Thyroid gland (tissue), 4 donors: Measurements from ENCODE around the gene NPFFR1. TPM values are rescaled to one million over a fixed set of nuclear protein-coding genes. Genes with fewer than 3 reads are reported as not detected.

ENCODE experiments used
- DNase-seq, 2 donors: peaks; one replicate each; pipeline ENCODE4 v3.0.0-alpha.2; 2019
- H3K27ac ChIP-seq, 3 donors: fragments of 200-600 bp; sonication (generic); 1 replicate in 2 of 3; 2 replicates in 1 of 3; pipeline ENCODE4 v1.5.1; 2016 to 2019; ENCODE audit warnings: mild to moderate bottlenecking in 1 of 3, moderate library complexity in 1 of 3
- H3K27me3 ChIP-seq: fragments of 200-600 bp; sonication (generic); one replicate; pipeline ENCODE4 v1.5.1; 2019
- H3K36me3 ChIP-seq, 2 donors: fragments of 200-600 bp; sonication (generic); one replicate each; pipeline ENCODE4 v1.5.1; 2016 to 2019
- H3K4me1 ChIP-seq, 2 donors: fragments of 200-600 bp; sonication (generic); one replicate each; pipeline ENCODE4 v1.5.1; 2017 to 2019
- H3K4me3 ChIP-seq, 3 donors: fragments of 200-600 bp; sonication (generic); replicated peaks in 1 of 3; 1 replicate in 2 of 3; 2 replicates in 1 of 3; pipeline ENCODE4 v1.5.1; 2016; ENCODE audit warnings: mild to moderate bottlenecking in 1 of 3
- H3K9me3 ChIP-seq: fragments of 200-600 bp; sonication (generic); one replicate; pipeline ENCODE4 v1.5.1; 2017
- CTCF ChIP-seq, 6 experiments: fragments of 200-600 bp in 3 of 6; fragments of 450-650 bp in 3 of 6; sonication (generic) in 3 of 6; IDR thresholded peaks; one replicate each; pipeline ENCODE4 v1.5.1; 2016 to 2019; ENCODE audit warnings: antibody characterized with exemption in 6 of 6, mild to moderate bottlenecking in 2 of 6, inconsistent platforms in 1 of 6, moderate library complexity in 1 of 6
- POLR2A ChIP-seq, 2 donors: fragments of 450-650 bp; IDR thresholded peaks; one replicate each; pipeline ENCODE4 v1.6.1; 2017; ENCODE audit warnings: antibody characterized with exemption in 2 of 2, mild to moderate bottlenecking in 2 of 2, moderate library complexity in 1 of 2
- WGBS, 2 donors: methylation state at CpG; one replicate each; pipeline ENCODE4 v1.1.5; 2017; 5-methylcytosine and 5-hydroxymethylcytosine counted together
- intact Hi-C: fragments of 100-400 bp; cut with DNase I; formaldehyde crosslinking; loops from one replicate; pipeline ENCODE4 v1.15.1; 2023
- total RNA-seq, 4 donors: library from RNA; depleted of rRNA; stranded (reverse); fragments of >200 nt; gene quantifications; one replicate each; pipeline ENCODE4 v1.2.3, GENCODE V29; 2016

NPFFR1 gene
- total RNA-seq, 4 donors from 2014 or later, result under 0.01 to 0.13 (median 0.05) TPM; not detected in 1

GRCh38 chr10:70212879-70213278 lies 70.9 kb downstream of the NPFFR1 start:
- Histone ChIP-seq H3K4me3 (no peak overlapping the region), H3K27ac (no peak overlapping the region), H3K36me3 (peaks cover 13 to 69% of the 10 kb centered on the region in 2 donors), H3K4me1 (no peaks in the 10 kb centered on the region), H3K9me3 (no peaks in the 10 kb centered on the region), H3K27me3 (no peaks in the 10 kb centered on the region)
- no peak for DNase-seq
- TF ChIP-seq CTCF (IDR thresholded peaks at IDR 0.05), result no peak
- TF ChIP-seq POLR2A (IDR thresholded peaks at IDR 0.05), result no peak
- 90 to 91% methylated on average over 1 of the region's 1 CpG for WGBS, 2 donors
- intact Hi-C loops, result no loop called here

GRCh38 chr10:70212277-70212676 lies 71.5 kb downstream of the NPFFR1 start:
- no peak overlapping the region for H3K4me3 ChIP-seq
- intact Hi-C loops, result no loop called here
- no peaks in the 10 kb centered on the region for H3K27me3 ChIP-seq
- no peak for DNase-seq
- H3K36me3 ChIP-seq, result peaks cover 15 to 69% of the 10 kb centered on the region in 2 donors
- H3K27ac ChIP-seq, result no peak overlapping the region
- no peaks in the 10 kb centered on the region for H3K4me1 ChIP-seq
- no peaks in the 10 kb centered on the region for H3K9me3 ChIP-seq
- TF ChIP-seq POLR2A (IDR thresholded peaks at IDR 0.05), result no peak
- no peak for TF ChIP-seq CTCF (IDR thresholded peaks at IDR 0.05)

GRCh38 chr10:70206762-70207161 lies 77.0 kb downstream of the NPFFR1 start:
- H3K36me3 ChIP-seq, result peaks cover 41 to 86% of the 10 kb centered on the region in 2 donors

GRCh38 chr10:70201105-70201504 lies 82.7 kb downstream of the NPFFR1 start:
- DNase-seq, result no peak
- H3K27ac ChIP-seq, result no peak overlapping the region
- no peaks in the 10 kb centered on the region for H3K9me3 ChIP-seq
- H3K36me3 ChIP-seq, result peaks cover 29 to 61% of the 10 kb centered on the region in 2 donors
- intact Hi-C loops, result no loop called here
- H3K4me3 ChIP-seq, result no peak overlapping the region
- H3K4me1 ChIP-seq, result no peaks in the 10 kb centered on the region
- TF ChIP-seq CTCF (IDR thresholded peaks at IDR 0.05), result no peak
- TF ChIP-seq POLR2A (IDR thresholded peaks at IDR 0.05), result no peak
- 100% methylated on average over 1 of the region's 1 CpG for WGBS, 2 donors
- no peaks in the 10 kb centered on the region for H3K27me3 ChIP-seq

More at GRCh38 chr10:70206762-70207161, 77.0 kb downstream of the NPFFR1 start:
- no peak for DNase-seq
- TF ChIP-seq POLR2A (IDR thresholded peaks at IDR 0.05), result no peak
- TF ChIP-seq CTCF (IDR thresholded peaks at IDR 0.05), result no peak
- Histone ChIP-seq H3K4me1 (no peaks in the 10 kb centered on the region), H3K27ac (no peak overlapping the region), H3K9me3 (no peaks in the 10 kb centered on the region), H3K4me3 (no peak overlapping the region), H3K27me3 (no peaks in the 10 kb centered on the region)
- 95 to 98% methylated on average over 5 of the region's 5 CpGs for WGBS, 2 donors
- intact Hi-C loops, result no loop called here

- DNase-seq, result no peak
- intact Hi-C loops, result no loop called here
- 97 to 98% methylated on average over 5 of the region's 5 CpGs for WGBS, 2 donors
- H3K9me3 ChIP-seq, result no peaks in the 10 kb centered on the region
- H3K36me3 ChIP-seq, result peaks cover 20 to 42% of the 10 kb centered on the region in 2 donors
- no peaks in the 10 kb centered on the region for H3K27me3 ChIP-seq
- H3K4me3 ChIP-seq, result no peak overlapping the region
- no peaks in the 10 kb centered on the region for H3K4me1 ChIP-seq
- no peak for TF ChIP-seq POLR2A (IDR thresholded peaks at IDR 0.05)
- TF ChIP-seq CTCF (IDR thresholded peaks at IDR 0.05), result no peak
- H3K27ac ChIP-seq, result no peak overlapping the region
These were observed 84.9 kb downstream of the NPFFR1 start for GRCh38 chr10:70198696-70199466.
